ENCODE measurements around the gene SUMO4.

SUMO4 gene

DNA sequence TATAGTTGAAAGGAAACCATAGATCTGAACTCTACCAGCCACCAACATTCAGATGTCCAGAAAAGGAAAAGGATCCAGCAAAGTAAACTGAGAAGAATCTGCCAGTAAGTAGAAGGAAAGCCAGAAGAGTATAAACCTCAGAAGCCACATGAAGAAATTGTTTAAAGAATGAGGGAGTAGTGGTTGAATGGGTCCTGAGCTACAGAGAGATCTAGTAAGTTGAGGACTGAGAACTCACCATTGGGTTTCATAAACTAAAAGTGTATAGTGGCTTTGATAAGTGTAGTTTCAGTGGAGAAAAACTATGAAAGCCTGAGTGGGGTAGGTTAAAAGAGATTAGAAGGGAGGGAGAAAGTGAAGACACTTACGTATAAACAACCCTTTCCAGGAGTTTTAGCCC is 32.0 kb upstream of the SUMO4 start:
- DNase-seq, result no peak
- Mint-ChIP-seq H3K9me3 (no peaks in the 10 kb centered on the region), H3K4me3 (no peak overlapping the region), H3K27me3 (ENCODE audit: low read depth, poor library complexity) (no peaks in the 10 kb centered on the region), H3K4me1 (no peaks in the 10 kb centered on the region), H3K36me3 (ENCODE audit: low read depth) (peaks cover 11% of the 10 kb centered on the region), H3K27ac (no peak overlapping the region)
- TF ChIP-seq CTCF (IDR thresholded peaks at IDR 0.05), result no peak

DNA sequence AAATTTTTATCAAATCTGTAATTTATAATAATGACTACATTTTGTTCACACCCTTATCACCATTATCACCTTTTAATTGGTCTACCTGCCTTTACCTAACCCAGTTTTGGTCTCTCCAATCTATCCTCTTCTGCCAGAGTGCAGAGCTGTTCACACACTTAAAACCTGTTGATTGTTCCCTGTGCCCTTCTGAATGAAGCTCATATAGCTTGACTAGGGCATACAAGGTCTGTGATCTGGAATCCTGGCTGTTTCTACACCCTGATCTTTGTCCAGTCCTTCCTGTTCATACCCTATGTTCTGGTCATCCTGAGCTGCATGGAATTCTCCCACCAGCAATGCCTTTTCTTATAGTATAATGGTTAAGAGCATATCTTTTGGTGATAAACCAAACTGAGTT is 28.9 kb upstream of the SUMO4 start:
- no peak for TF ChIP-seq CTCF (IDR thresholded peaks at IDR 0.05)
- no peaks in the 10 kb centered on the region for H3K9me3 Mint-ChIP-seq
- peak overlapping the region; percentile 12 for H3K27ac Mint-ChIP-seq
- H3K4me1 Mint-ChIP-seq, result no peaks in the 10 kb centered on the region
- DNase-seq, result no peak
- no peaks in the 10 kb centered on the region for H3K27me3 Mint-ChIP-seq (ENCODE audit: low read depth, poor library complexity)
- peaks cover 20% of the 10 kb centered on the region for H3K36me3 Mint-ChIP-seq (ENCODE audit: low read depth)
- no peak overlapping the region for H3K4me3 Mint-ChIP-seq

DNA sequence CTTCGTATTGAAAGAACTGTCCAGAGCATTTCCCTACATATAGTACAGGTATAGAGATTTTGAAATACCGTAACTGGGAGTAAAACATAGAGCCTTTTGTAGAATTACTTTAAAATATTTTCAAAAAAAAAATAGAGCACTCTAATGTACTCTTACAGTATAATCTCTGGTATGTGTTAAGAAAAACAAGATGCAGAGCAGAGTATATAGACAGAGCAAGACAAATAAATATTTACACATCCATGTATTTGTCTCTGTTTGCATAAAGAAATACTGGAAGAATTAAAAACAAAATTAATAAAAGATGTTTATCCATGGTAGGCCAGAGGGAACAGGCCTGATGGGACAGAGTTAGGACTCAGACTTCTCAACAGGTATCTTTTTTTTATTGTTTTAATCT is 28.0 kb upstream of the SUMO4 start:
- DNase-seq, result no peak
- Mint-ChIP-seq H3K36me3 (ENCODE audit: low read depth) (peaks cover 29% of the 10 kb centered on the region), H3K27ac (no peak overlapping the region), H3K4me1 (no peaks in the 10 kb centered on the region), H3K4me3 (no peak overlapping the region), H3K27me3 (ENCODE audit: low read depth, poor library complexity) (no peaks in the 10 kb centered on the region), H3K9me3 (peaks cover 3% of the 10 kb centered on the region)
- no peak for TF ChIP-seq CTCF (IDR thresholded peaks at IDR 0.05)

- TF ChIP-seq CTCF (IDR thresholded peaks at IDR 0.05), result no peak
- Mint-ChIP-seq H3K36me3 (ENCODE audit: low read depth) (peaks cover 41% of the 10 kb centered on the region), H3K27ac (no peak overlapping the region), H3K4me3 (no peak overlapping the region), H3K4me1 (no peaks in the 10 kb centered on the region), H3K9me3 (peaks cover 3% of the 10 kb centered on the region), H3K27me3 (ENCODE audit: low read depth, poor library complexity) (no peaks in the 10 kb centered on the region)
- no peak for DNase-seq
Measured at GRCh38 chr6:149373511-149373910, 26.6 kb upstream of the SUMO4 start.

DNA sequence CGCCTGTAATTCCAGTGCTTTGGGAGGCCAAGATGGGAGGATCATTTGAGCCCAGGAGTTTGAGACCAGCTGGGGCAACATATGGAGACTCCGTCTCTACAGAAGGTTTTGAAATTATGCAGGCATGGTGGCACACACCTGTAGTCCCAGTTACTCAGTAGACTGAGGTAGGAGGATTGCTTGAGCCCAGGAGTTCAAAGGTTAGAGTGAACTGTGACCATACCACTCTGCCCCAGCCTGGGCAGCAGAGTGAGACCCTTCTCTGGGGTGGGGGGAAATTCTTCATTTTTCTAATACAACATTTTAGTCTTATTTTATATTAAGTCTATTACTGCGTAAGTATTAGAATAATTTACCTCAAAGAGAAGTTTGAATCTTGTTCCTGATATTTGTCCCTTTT is 20.1 kb upstream of the SUMO4 start:
- H3K36me3 Mint-ChIP-seq (ENCODE audit: low read depth), result peaks cover 89% of the 10 kb centered on the region
- H3K27me3 Mint-ChIP-seq (ENCODE audit: low read depth, poor library complexity), result no peaks in the 10 kb centered on the region
- no peak overlapping the region for H3K4me3 Mint-ChIP-seq
- H3K4me1 Mint-ChIP-seq, result no peaks in the 10 kb centered on the region
- H3K9me3 Mint-ChIP-seq, result peaks cover 10% of the 10 kb centered on the region
- TF ChIP-seq CTCF (IDR thresholded peaks at IDR 0.05), result no peak
- H3K27ac Mint-ChIP-seq, result no peak overlapping the region
- DNase-seq, result no peak

DNA sequence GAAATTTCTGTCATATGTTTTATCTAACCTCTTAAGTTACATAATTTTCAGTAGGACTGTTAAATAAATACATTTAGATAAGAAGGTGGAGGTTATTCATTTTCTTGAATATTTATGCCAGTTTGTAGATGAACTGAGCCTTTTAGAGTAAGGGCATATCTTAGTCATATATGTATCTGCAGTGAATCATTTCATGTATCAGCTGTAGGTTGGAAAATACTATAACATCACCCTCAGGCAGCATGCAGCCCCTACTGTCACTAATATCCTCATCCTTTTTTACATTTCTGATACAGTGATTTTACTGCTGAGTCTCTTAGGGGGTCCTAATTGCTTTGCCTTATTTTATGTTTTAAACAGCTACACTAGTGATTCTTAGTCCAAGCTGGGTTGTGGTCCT is 19.5 kb upstream of the SUMO4 start:
- Mint-ChIP-seq H3K36me3 (ENCODE audit: low read depth) (peaks cover 91% of the 10 kb centered on the region), H3K27me3 (ENCODE audit: low read depth, poor library complexity) (no peaks in the 10 kb centered on the region), H3K9me3 (peaks cover 10% of the 10 kb centered on the region), H3K27ac (no peak overlapping the region), H3K4me3 (no peak overlapping the region), H3K4me1 (no peaks in the 10 kb centered on the region)
- no peak for TF ChIP-seq CTCF (IDR thresholded peaks at IDR 0.05)
- DNase-seq, result no peak
